IMR-90 (cell line): Measurements from ENCODE around the gene TMEM52. TPM values are rescaled to one million over a fixed set of nuclear protein-coding genes. Genes with fewer than 3 reads are reported as not detected.

Experiments used
- ATAC-seq: fragments of 200-7000 bp; cut with Tn5 transposase; 2 replicates; pipeline ENCODE4 v1.9.1; 2020; ENCODE audit warnings: low read depth, mild to moderate bottlenecking, moderate library complexity
- BruUV-seq: library from RNA; stranded (reverse); fragments of 400-500 nt; replicated peaks from 2 replicates; lab custom pipeline; 2021; lab: Mats Ljungman, UMichigan
- CTCF ChIA-PET: fragments of 300-600 bp; formaldehyde crosslinking; extraction: SDS; loops from one replicate; lab custom pipeline; 2021; ENCODE audit warnings: antibody characterized with exemption; lab: Yijun Ruan, JAX
- POLR2A ChIA-PET: fragments of 300-600 bp; sonication (Branson Sonifier 250); formaldehyde crosslinking; loops from one replicate; lab custom pipeline; 2022; ENCODE audit warnings: antibody characterized with exemption; ENCODE audit not compliant: unreplicated experiment; lab: Charles Lee
- DNase-seq: peaks from one replicate; pipeline ENCODE4 v3.0.0; 2013
- H2AFZ ChIP-seq: replicated peaks from 2 replicates; pipeline ENCODE3; 2013; ENCODE audit warnings: low read length, mild to moderate bottlenecking; ENCODE audit not compliant: poor library complexity
- H2AK5ac ChIP-seq: 2 replicates; pipeline ENCODE4 v1.6.1; 2013; ENCODE audit warnings: low read depth, low read length, inconsistent platforms
- H2AK9ac ChIP-seq: replicated peaks from 2 replicates; pipeline ENCODE3; 2013; ENCODE audit warnings: mild to moderate bottlenecking, low read depth, low read length, moderate library complexity; ENCODE audit not compliant: poor library complexity
- H2BK120ac ChIP-seq: 2 replicates; pipeline ENCODE4 v1.6.1; 2013; ENCODE audit warnings: low read depth, low read length, inconsistent platforms
- H2BK15ac ChIP-seq: 3 replicates; pipeline ENCODE4 v1.6.1; 2013; ENCODE audit warnings: low read depth, low read length, inconsistent platforms
- H2BK20ac ChIP-seq: 2 replicates; pipeline ENCODE4 v1.6.1; 2013; ENCODE audit warnings: low read depth, mild to moderate bottlenecking, inconsistent platforms, low read length, moderate library complexity
- H2BK5ac ChIP-seq: 2 replicates; pipeline ENCODE4 v1.6.1; 2013; ENCODE audit warnings: mild to moderate bottlenecking, low read depth, low read length, inconsistent platforms; ENCODE audit not compliant: poor library complexity, severe bottlenecking
- H3K14ac ChIP-seq: replicated peaks from 2 replicates; pipeline ENCODE4 v1.6.1; 2013; ENCODE audit warnings: low read depth, low read length, inconsistent platforms
- H3K18ac ChIP-seq: 2 replicates; pipeline ENCODE4 v1.6.1; 2013; ENCODE audit warnings: low read depth, low read length, control low read depth
- H3K23ac ChIP-seq: 2 replicates; pipeline ENCODE4 v1.6.1; 2013; ENCODE audit warnings: low read depth, low read length, inconsistent platforms
- H3K27ac ChIP-seq: 2 replicates; pipeline ENCODE4 v1.5.1; 2013; ENCODE audit warnings: mild to moderate bottlenecking, control low read depth, low read length; ENCODE audit not compliant: insufficient read depth
- H3K27me3 ChIP-seq: 2 replicates; pipeline ENCODE4 v1.6.1; 2013; ENCODE audit warnings: low read length; ENCODE audit not compliant: control insufficient read depth, insufficient read depth
- H3K36me3 ChIP-seq: 2 replicates; pipeline ENCODE4 v1.6.1; 2013; ENCODE audit warnings: low read length, mixed read lengths; ENCODE audit not compliant: control insufficient read depth, insufficient read depth
- H3K4ac ChIP-seq: 2 replicates; pipeline ENCODE4 v1.6.1; 2013; ENCODE audit warnings: low read depth, low read length, inconsistent platforms
- H3K4me1 ChIP-seq: 2 replicates; pipeline ENCODE4 v1.6.1; 2013; ENCODE audit warnings: low read length, mixed read lengths; ENCODE audit not compliant: control insufficient read depth, insufficient read depth
- H3K4me2 ChIP-seq: 2 replicates; pipeline ENCODE4 v1.6.1; 2013; ENCODE audit warnings: low read depth, mild to moderate bottlenecking, control low read depth, low read length, moderate library complexity
- H3K4me3 ChIP-seq: 2 replicates; pipeline ENCODE4 v1.5.1; 2013; ENCODE audit warnings: low read depth, mild to moderate bottlenecking, control low read depth, low read length, moderate library complexity; ENCODE audit not compliant: insufficient read depth
- H3K56ac ChIP-seq: 2 replicates; pipeline ENCODE4 v1.6.1; 2013; ENCODE audit warnings: low read length, inconsistent platforms; ENCODE audit not compliant: insufficient read depth; ENCODE audit errors: extremely low read depth
- H3K79me1 ChIP-seq, 2 experiments: 2 replicates each; pipeline ENCODE4 v1.6.1; 2013; ENCODE audit warnings: low read length in 2 of 2, inconsistent platforms in 1 of 2, low read depth in 1 of 2
- H3K9ac ChIP-seq: 2 replicates; pipeline ENCODE4 v1.6.1; 2013; ENCODE audit warnings: low read depth, low read length, control low read depth
- H3K9me1 ChIP-seq: 2 replicates; pipeline ENCODE4 v1.6.1; 2013; ENCODE audit warnings: low read length, inconsistent platforms; ENCODE audit not compliant: insufficient read depth
- H3K9me3 ChIP-seq: 2 replicates; pipeline ENCODE4 v1.6.1; 2013; ENCODE audit warnings: low read length; ENCODE audit not compliant: control insufficient read depth, insufficient read depth
- H4K20me1 ChIP-seq: 2 replicates; pipeline ENCODE4 v1.6.1; 2013; ENCODE audit warnings: low read length, inconsistent platforms; ENCODE audit not compliant: insufficient read depth
- H4K5ac ChIP-seq: 2 replicates; pipeline ENCODE4 v1.6.1; 2013; ENCODE audit warnings: mild to moderate bottlenecking, low read depth, low read length, control low read depth
- H4K8ac ChIP-seq, 2 experiments: 2 replicates each; pipeline ENCODE4 v1.6.1; 2013; ENCODE audit warnings: low read depth in 2 of 2, low read length in 2 of 2, control low read depth in 1 of 2, inconsistent platforms in 1 of 2
- H4K91ac ChIP-seq: 2 replicates; pipeline ENCODE4 v1.6.1; 2013; ENCODE audit warnings: low read depth, low read length, inconsistent platforms; ENCODE audit not compliant: insufficient read depth
- BHLHE40 ChIP-seq: fragments of 150-350 bp; IDR thresholded peaks from 2 replicates; pipeline ENCODE4 v1.6.1; 2016; ENCODE audit warnings: mild to moderate bottlenecking, low read depth, low read length
- CHD1 ChIP-seq: IDR thresholded peaks from 2 replicates; pipeline ENCODE4 v1.6.1; 2012; ENCODE audit warnings: low read depth, low read length, improper control_type of control experiment
- MAFK ChIP-seq: IDR thresholded peaks from 2 replicates; pipeline ENCODE4 v1.6.1; 2012; ENCODE audit warnings: low read depth, low read length, improper control_type of control experiment
- MXI1 ChIP-seq: IDR thresholded peaks from 2 replicates; pipeline ENCODE4 v1.6.1; 2012; ENCODE audit warnings: low read depth, mild to moderate bottlenecking, low read length, moderate library complexity, borderline replicate concordance
- NFE2L2 ChIP-seq: fragments of 150-350 bp; IDR thresholded peaks from 2 replicates; pipeline ENCODE4 v1.6.1; 2016; ENCODE audit warnings: low read depth, mild to moderate bottlenecking, low read length
- POLR2A ChIP-seq: IDR thresholded peaks from 2 replicates; pipeline ENCODE4 v1.6.1; 2012; ENCODE audit warnings: mild to moderate bottlenecking, low read depth, low read length
- RCOR1 ChIP-seq: IDR thresholded peaks from 2 replicates; pipeline ENCODE4 v1.6.1; 2012; ENCODE audit warnings: mild to moderate bottlenecking, low read length, improper control_type of control experiment; ENCODE audit not compliant: insufficient replicate concordance
- RFX5 ChIP-seq: IDR thresholded peaks from 2 replicates; pipeline ENCODE4 v1.8.0; 2012; ENCODE audit warnings: low read depth, mild to moderate bottlenecking, low read length, moderate library complexity
- WGBS, 2 experiments: methylation state at CpG; one replicate each; pipeline versions ENCODE4 v1.1.5 to v1.1.7; 2013; ENCODE audit warnings: missing lambda C conversion rate in 2 of 2; ENCODE audit not compliant: insufficient read length in 1 of 2; ENCODE audit errors: extremely low coverage in 2 of 2; 5-methylcytosine and 5-hydroxymethylcytosine counted together
- dilution Hi-C: fragments of 300-500 bp; cut with HindIII; formaldehyde crosslinking; loops from one replicate; pipeline ENCODE4 v1.14.3; 2018; ENCODE audit warnings: low sequenced_read_pairs; ENCODE audit not compliant: unreplicated experiment
- in situ Hi-C: fragments of 300-500 bp; cut with MboI; formaldehyde crosslinking; loops from 3 replicates; pipeline ENCODE4 v1.14.3; 2019; ENCODE audit warnings: low sequenced_read_pairs, inconsistent platforms, mixed read lengths
- intact Hi-C: fragments of 100-400 bp; cut with micrococcal nuclease; formaldehyde crosslinking; loops from 2 replicates; pipeline ENCODE4 v1.10.0; 2022
- polyA plus RNA-seq, 3 experiments: library from polyadenylated mRNA; depleted of rRNA; stranded (reverse); fragments of >200 nt; gene quantifications; 2 replicates each; pipeline ENCODE4 v1.2.3, GENCODE V29; 2012; ENCODE audit warnings: low replicate concordance in 1 of 3
- total RNA-seq: library from RNA; depleted of rRNA; stranded (reverse); fragments of >200 nt; gene quantifications from 2 replicates; pipeline ENCODE4 v1.2.3, GENCODE V29; 2012
- TF ChIP-seq, protein P1 (sequence below): conservative IDR thresholded peaks from 2 replicates; pipeline ENCODE4 v1.5.1; 2012; ENCODE audit warnings: mild to moderate bottlenecking, low read depth, low read length, improper control_type of control experiment
- TF ChIP-seq, protein P2 (sequence below): fragments of 150-350 bp; IDR thresholded peaks from 2 replicates; pipeline ENCODE4 v1.6.1; 2016; ENCODE audit warnings: low read depth, mild to moderate bottlenecking, low read length, moderate library complexity, borderline replicate concordance

The TMEM52 gene
- total and polyA plus RNA-seq, 2 of the 4 experiments (the other 2 are of a cell fraction): 0.54 to 1.3 TPM

DNA sequence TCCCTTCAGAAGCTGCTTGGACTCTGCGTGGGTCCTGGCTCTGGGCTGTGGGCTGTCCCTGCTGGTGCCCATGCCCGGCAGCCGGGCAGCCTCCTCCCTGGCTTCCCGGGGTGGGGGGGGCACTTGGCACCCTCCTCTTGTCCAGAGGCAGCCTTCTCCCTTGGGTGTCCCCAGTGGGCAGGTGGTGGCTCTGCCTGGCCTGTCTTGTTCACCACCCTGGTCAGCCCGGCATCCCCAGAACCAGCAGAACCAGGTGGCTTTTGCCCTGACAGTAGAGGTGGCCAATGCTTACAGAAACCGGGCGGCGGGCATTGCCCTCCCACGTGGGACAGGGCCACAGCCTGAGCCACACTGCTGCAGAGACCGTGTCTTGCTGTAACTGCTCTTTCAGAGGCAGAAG is 46.5 kb upstream of the TMEM52 start:
- Histone ChIP-seq H2AK5ac (no peak overlapping the region), H3K4ac (no peak overlapping the region), H2BK120ac (no peak overlapping the region), H3K9ac (no peak overlapping the region), H4K8ac (no peak overlapping the region), H3K4me3 (no peak overlapping the region), H3K36me3 (no peaks in the 10 kb centered on the region), H3K9me1 (no peaks in the 10 kb centered on the region), H3K14ac (no peak overlapping the region), H2BK15ac (no peak overlapping the region), H3K27ac (no peak overlapping the region), H4K20me1 (no peaks in the 10 kb centered on the region), H2AFZ (no peak overlapping the region), H3K27me3 (peaks cover 34% of the 10 kb centered on the region), H3K4me2 (no peak overlapping the region), H3K23ac (no peak overlapping the region), H2BK20ac (no peak overlapping the region), H4K5ac (no peak overlapping the region), H3K56ac (no peak overlapping the region), H3K79me1 (no peaks in the 10 kb centered on the region), H3K18ac (no peak overlapping the region), H4K91ac (no peak overlapping the region), H3K9me3 (no peaks in the 10 kb centered on the region), H2AK9ac (no peak overlapping the region), H3K4me1 (no peaks in the 10 kb centered on the region), H2BK5ac (no peak overlapping the region)
- in situ Hi-C loops: loop anchor here (10.0 to 25.0 kb wide), 2 partner anchors 189 to 397 kb away; no protein-coding TSS in a partner anchor
- ATAC-seq: no peak
- ChIA-PET CTCF (no interaction called here), POLR2A (no interaction called here)
- 72% methylated on average over 6 of the region's 10 CpGs; no CpG with 5 or more reads in 1 of the 2 experiments for WGBS, 2 experiments
- dilution Hi-C loops: no loop called here
- intact Hi-C loops: no loop called here
- DNase-seq: no peak
- no TSS peak for BruUV-seq
- TF ChIP-seq NFE2L2: no peak
- TF ChIP-seq MXI1: no peak
- no peak for TF ChIP-seq CHD1
- TF ChIP-seq RCOR1: no peak
- TF ChIP-seq POLR2A: no peak
- no peak for TF ChIP-seq BHLHE40
- TF ChIP-seq, protein P1, sequence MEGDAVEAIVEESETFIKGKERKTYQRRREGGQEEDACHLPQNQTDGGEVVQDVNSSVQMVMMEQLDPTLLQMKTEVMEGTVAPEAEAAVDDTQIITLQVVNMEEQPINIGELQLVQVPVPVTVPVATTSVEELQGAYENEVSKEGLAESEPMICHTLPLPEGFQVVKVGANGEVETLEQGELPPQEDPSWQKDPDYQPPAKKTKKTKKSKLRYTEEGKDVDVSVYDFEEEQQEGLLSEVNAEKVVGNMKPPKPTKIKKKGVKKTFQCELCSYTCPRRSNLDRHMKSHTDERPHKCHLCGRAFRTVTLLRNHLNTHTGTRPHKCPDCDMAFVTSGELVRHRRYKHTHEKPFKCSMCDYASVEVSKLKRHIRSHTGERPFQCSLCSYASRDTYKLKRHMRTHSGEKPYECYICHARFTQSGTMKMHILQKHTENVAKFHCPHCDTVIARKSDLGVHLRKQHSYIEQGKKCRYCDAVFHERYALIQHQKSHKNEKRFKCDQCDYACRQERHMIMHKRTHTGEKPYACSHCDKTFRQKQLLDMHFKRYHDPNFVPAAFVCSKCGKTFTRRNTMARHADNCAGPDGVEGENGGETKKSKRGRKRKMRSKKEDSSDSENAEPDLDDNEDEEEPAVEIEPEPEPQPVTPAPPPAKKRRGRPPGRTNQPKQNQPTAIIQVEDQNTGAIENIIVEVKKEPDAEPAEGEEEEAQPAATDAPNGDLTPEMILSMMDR: no peak
- TF ChIP-seq RFX5: no peak
- no peak for TF ChIP-seq MAFK
- TF ChIP-seq, protein P2, sequence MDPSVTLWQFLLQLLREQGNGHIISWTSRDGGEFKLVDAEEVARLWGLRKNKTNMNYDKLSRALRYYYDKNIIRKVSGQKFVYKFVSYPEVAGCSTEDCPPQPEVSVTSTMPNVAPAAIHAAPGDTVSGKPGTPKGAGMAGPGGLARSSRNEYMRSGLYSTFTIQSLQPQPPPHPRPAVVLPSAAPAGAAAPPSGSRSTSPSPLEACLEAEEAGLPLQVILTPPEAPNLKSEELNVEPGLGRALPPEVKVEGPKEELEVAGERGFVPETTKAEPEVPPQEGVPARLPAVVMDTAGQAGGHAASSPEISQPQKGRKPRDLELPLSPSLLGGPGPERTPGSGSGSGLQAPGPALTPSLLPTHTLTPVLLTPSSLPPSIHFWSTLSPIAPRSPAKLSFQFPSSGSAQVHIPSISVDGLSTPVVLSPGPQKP: no peak
